Activated CD4-positive, alpha-beta T cell treated with anti-CD3 and anti-CD28 coated beads for 36 hours (primary cell): Measurements from ENCODE around the gene SLC9A9. TPM values are rescaled to one million over a fixed set of nuclear protein-coding genes. Genes with fewer than 3 reads are reported as not detected.
"Not testable (repeated sequence)": the region's sequence is repeated elsewhere in the genome, so short reads cannot be mapped to it uniquely, and the experiment has no call there.

Experiments used
- ATAC-seq: fragments of 200-7000 bp; cut with Tn5 transposase; one replicate; pipeline ENCODE4 v1.10.0; 2021; ENCODE audit warnings: mild to moderate bottlenecking, moderate library complexity
- CTCF ChIA-PET: fragments of 350-600 bp; sonication (Branson Sonifier 250); formaldehyde crosslinking; loops from one replicate; lab custom pipeline; 2021; ENCODE audit warnings: antibody characterized with exemption; lab: Charles Lee
- POLR2A ChIA-PET: fragments of 350-600 bp; sonication (Branson Sonifier 250); formaldehyde crosslinking; loops from one replicate; lab custom pipeline; 2021; ENCODE audit warnings: antibody characterized with exemption, inconsistent platforms; lab: Charles Lee
- DNase-seq: peaks from one replicate; pipeline ENCODE4 v3.0.0-alpha.2; 2020
- H3K27ac Mint-ChIP-seq: one replicate; pipeline ENCODE4 v1.8.0; 2021; ENCODE audit warnings: mixed read lengths
- H3K27me3 Mint-ChIP-seq: one replicate; pipeline ENCODE4 v1.8.0; 2021; ENCODE audit warnings: mixed read lengths
- H3K36me3 Mint-ChIP-seq: one replicate; pipeline ENCODE4 v1.8.0; 2021; ENCODE audit warnings: low read depth, mixed read lengths
- H3K4me1 Mint-ChIP-seq: one replicate; pipeline ENCODE4 v1.8.0; 2021; ENCODE audit warnings: mixed read lengths
- H3K4me3 Mint-ChIP-seq: one replicate; pipeline ENCODE4 v1.8.0; 2021; ENCODE audit warnings: mild to moderate bottlenecking, moderate library complexity, mixed read lengths
- H3K9me3 Mint-ChIP-seq: one replicate; pipeline ENCODE4 v1.8.0; 2021; ENCODE audit warnings: low read depth, mixed read lengths
- intact Hi-C, 2 experiments: fragments of 100-400 bp; cut with DNase I in 1 of 2; cut with micrococcal nuclease in 1 of 2; formaldehyde crosslinking; loops; one replicate each; pipeline versions ENCODE4 v1.14.2 to v1.15.1; 2022 to 2024; cut with DNase I, micrococcal nuclease
- total RNA-seq, 2 experiments: library from RNA; stranded (reverse); gene quantifications; one replicate each; pipeline ENCODE4 v1.2.3, GENCODE V29; 2021

Gene SLC9A9
- total RNA-seq, 2 experiments from 2014 or later = 1.4 to 1.6 TPM

DNA sequence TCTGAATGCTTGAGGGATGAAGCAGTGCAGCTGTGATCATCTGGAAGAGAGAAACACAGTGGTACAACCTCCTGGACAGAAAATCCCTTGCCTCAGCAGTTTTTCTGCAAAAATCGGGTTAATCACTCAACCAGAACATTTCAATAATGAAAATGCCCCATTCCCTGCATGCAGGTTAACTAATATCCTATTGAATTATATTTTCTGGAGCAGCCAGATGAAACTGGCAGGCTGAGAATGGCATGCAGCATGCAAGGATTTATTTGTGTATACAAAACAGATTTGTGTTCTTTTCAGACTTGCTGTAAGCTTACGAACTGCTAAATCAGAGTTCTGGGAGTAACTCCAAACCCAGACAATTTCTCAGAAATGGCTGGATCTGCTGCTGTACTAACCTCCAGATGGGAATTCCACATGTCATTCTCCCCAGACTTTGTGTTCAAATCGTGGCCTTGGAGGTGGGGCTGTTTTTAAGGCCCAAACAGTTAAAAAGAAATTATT, 39.1 kb downstream of the SLC9A9 start:
- Mint-ChIP-seq H3K9me3 (no peaks in the 10 kb centered on the region), H3K27ac (no peak overlapping the region), H3K4me1 (peaks cover 10% of the 10 kb centered on the region), H3K4me3 (no peak overlapping the region), H3K36me3 (peaks cover 6% of the 10 kb centered on the region), H3K27me3 (no peaks in the 10 kb centered on the region)
- CTCF ChIA-PET = interaction anchor here (1.0 kb wide), 1 partner anchor 13 kb away, joined by 3 read pairs; no protein-coding TSS in a partner anchor
- no peak for ATAC-seq
- no peak for DNase-seq
- POLR2A ChIA-PET = no interaction called here
- intact Hi-C loops = no loop called here

DNA sequence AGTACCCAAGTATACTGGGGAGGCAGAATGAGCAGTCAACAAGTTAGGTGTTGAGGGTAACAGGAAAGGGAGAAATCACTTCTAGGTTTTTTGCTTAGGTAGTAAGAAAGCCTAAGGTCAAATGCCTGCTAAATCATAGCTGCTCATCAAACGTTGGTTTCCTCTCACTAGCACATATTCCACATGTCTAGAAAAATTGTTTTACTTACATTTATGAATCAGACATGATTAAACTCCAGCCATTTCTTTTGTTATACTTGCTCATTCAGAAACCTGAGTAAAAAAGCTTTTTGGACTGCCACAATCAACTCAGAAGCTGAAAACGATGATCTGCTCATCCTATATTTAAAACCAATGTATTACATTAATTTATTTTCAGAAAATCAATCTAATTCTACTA, 40.2 kb downstream of the SLC9A9 start:
- Mint-ChIP-seq H3K27ac (no peak overlapping the region), H3K4me3 (no peak overlapping the region), H3K27me3 (no peaks in the 10 kb centered on the region), H3K36me3 (peaks cover 6% of the 10 kb centered on the region), H3K9me3 (no peaks in the 10 kb centered on the region), H3K4me1 (peaks cover 4% of the 10 kb centered on the region)
- DNase-seq (no peak), ATAC-seq (peak; percentile 72)
- intact Hi-C loops = no loop called here
- POLR2A ChIA-PET = interaction anchor here (0.6 kb wide), 1 partner anchor 34 kb away, joined by 3 read pairs; no protein-coding TSS in a partner anchor
- CTCF ChIA-PET = no interaction called here

DNA sequence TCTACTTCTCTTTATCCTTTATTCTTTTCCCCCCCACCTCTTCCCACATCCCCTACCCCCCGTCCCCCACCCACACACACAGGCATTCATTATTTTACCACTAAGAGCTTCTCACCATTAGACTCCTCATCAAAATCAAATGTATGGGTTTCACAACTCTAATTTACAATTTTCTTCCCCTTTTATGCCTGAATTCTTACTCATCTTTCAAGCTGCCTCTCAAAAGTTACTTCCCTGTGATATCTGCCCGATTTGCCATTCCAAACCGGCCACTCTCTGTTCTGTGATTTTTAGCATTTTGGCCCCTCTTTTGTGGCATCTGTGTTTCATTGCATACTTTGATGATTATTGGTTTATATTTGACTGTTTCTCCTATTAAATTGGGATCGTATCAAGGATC, 42.2 kb downstream of the SLC9A9 start:
- intact Hi-C loops = no loop called here
- ChIA-PET CTCF (no interaction called here), POLR2A (no interaction called here)
- Mint-ChIP-seq H3K27me3 (no peaks in the 10 kb centered on the region), H3K4me3 (no peak overlapping the region), H3K27ac (no peak overlapping the region), H3K4me1 (peaks cover 4% of the 10 kb centered on the region), H3K36me3 (peaks cover 6% of the 10 kb centered on the region), H3K9me3 (no peaks in the 10 kb centered on the region)
- ATAC-seq (no peak), DNase-seq (no peak)

- CTCF ChIA-PET, DNase-seq, H3K36me3 Mint-ChIP-seq, H3K27me3 Mint-ChIP-seq, intact Hi-C loops, POLR2A ChIA-PET, H3K4me3 Mint-ChIP-seq, H3K4me1 Mint-ChIP-seq, ATAC-seq, H3K27ac Mint-ChIP-seq, H3K9me3 Mint-ChIP-seq: not testable (repeated sequence)
Observed at GRCh38 chr3:143805476-143805875, 42.8 kb downstream of the SLC9A9 start.

- H3K27me3 Mint-ChIP-seq, H3K27ac Mint-ChIP-seq, H3K36me3 Mint-ChIP-seq, H3K9me3 Mint-ChIP-seq, H3K4me1 Mint-ChIP-seq, H3K4me3 Mint-ChIP-seq, POLR2A ChIA-PET, DNase-seq, ATAC-seq, CTCF ChIA-PET, intact Hi-C loops: not testable (repeated sequence)
Observed at GRCh38 chr3:143801046-143801445, 47.2 kb downstream of the SLC9A9 start.

GRCh38 chr3:143798151-143798550, 50.1 kb downstream of the SLC9A9 start:
- H3K9me3 Mint-ChIP-seq, H3K36me3 Mint-ChIP-seq, H3K27me3 Mint-ChIP-seq, DNase-seq, H3K4me1 Mint-ChIP-seq, CTCF ChIA-PET, intact Hi-C loops, H3K4me3 Mint-ChIP-seq, POLR2A ChIA-PET, H3K27ac Mint-ChIP-seq, ATAC-seq: not testable (repeated sequence)

DNA sequence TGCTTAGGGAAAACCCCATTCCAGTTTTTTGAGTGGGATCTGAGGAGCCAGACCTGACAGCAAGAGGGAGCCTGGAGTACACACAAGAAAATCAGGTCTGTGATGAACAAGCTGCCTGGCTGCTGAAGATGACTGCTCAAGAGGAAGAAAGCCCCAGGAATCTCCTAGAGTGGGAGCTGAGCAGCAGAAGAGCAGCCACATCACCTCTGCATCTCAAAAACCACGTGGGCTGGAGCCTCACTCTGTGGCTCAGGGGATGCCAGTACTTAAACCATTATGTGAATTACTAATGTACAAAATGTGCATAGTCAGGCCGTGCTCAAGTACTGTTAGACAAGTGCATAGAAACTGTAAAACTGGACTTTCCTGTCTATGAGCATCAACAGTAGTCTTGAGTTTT, 52.4 kb downstream of the SLC9A9 start:
- POLR2A ChIA-PET = no interaction called here

GRCh38 chr3:143794793-143795462, 53.3 kb downstream of the SLC9A9 start:
- Mint-ChIP-seq H3K9me3 (peaks cover 11% of the 10 kb centered on the region), H3K4me1 (no peaks in the 10 kb centered on the region), H3K27ac (no peak overlapping the region), H3K4me3 (no peak overlapping the region), H3K36me3 (peaks cover 15% of the 10 kb centered on the region), H3K27me3 (no peaks in the 10 kb centered on the region)
- ChIA-PET POLR2A (no interaction called here), CTCF (no interaction called here)
- no peak for DNase-seq
- no peak for ATAC-seq
- intact Hi-C loops = no loop called here

More for the DNA sequence above, 52.4 kb downstream of the SLC9A9 start:
- Mint-ChIP-seq H3K27ac (no peak overlapping the region), H3K27me3 (no peaks in the 10 kb centered on the region), H3K9me3 (peaks cover 10% of the 10 kb centered on the region), H3K4me1 (no peaks in the 10 kb centered on the region), H3K36me3 (peaks cover 12% of the 10 kb centered on the region), H3K4me3 (no peak overlapping the region)
- CTCF ChIA-PET = interaction anchor here (1.1 to 1.3 kb wide), 2 partner anchors 14 to 20 kb away, joined by 3 to 4 read pairs; no protein-coding TSS in a partner anchor
- DNase-seq (no peak), ATAC-seq (no peak)
- intact Hi-C loops = no loop called here

DNA sequence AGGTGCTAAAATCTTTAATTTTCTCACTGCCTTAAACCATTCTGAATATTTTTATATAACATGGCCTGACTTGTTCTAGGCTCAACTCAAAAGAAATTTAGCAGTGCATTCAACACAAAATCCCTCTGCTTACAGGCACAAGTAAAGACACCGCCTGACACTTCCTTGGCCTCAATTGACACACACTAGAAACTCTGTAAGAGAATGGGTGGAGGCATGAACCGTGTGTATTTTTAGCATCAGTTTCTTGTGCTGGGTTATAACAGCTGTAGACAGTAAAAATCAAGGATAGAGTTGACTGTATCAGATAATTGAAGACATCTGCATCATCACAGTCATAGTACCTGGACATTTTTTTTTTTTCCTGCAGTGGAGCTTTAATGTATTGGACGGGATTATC, 54.3 kb downstream of the SLC9A9 start:
- CTCF ChIA-PET = no interaction called here
- Mint-ChIP-seq H3K9me3 (peaks cover 11% of the 10 kb centered on the region), H3K4me1 (no peaks in the 10 kb centered on the region), H3K4me3 (no peak overlapping the region), H3K36me3 (peaks cover 15% of the 10 kb centered on the region), H3K27me3 (no peaks in the 10 kb centered on the region), H3K27ac (no peak overlapping the region)
- DNase-seq = no peak
- no peak for ATAC-seq
- intact Hi-C loops = no loop called here
- POLR2A ChIA-PET = no interaction called here

- no peak for DNase-seq
- intact Hi-C loops = no loop called here
- peaks cover 16% of the 10 kb centered on the region for H3K36me3 Mint-ChIP-seq
- H3K4me3 Mint-ChIP-seq = no peak overlapping the region
- H3K27ac Mint-ChIP-seq = no peak overlapping the region
- ATAC-seq = no peak
- H3K9me3 Mint-ChIP-seq = peaks cover 12% of the 10 kb centered on the region
- POLR2A ChIA-PET = no interaction called here
- no peaks in the 10 kb centered on the region for H3K4me1 Mint-ChIP-seq
- CTCF ChIA-PET = no interaction called here
- H3K27me3 Mint-ChIP-seq = no peaks in the 10 kb centered on the region
Observed at GRCh38 chr3:143791386-143791785, 56.9 kb downstream of the SLC9A9 start.

- Mint-ChIP-seq H3K27ac (no peak overlapping the region), H3K27me3 (no peaks in the 10 kb centered on the region), H3K4me3 (no peak overlapping the region), H3K9me3 (peaks cover 9% of the 10 kb centered on the region), H3K4me1 (no peaks in the 10 kb centered on the region), H3K36me3 (peaks cover 13% of the 10 kb centered on the region)
- ATAC-seq (no peak), DNase-seq (no peak)
- intact Hi-C loops = no loop called here
- ChIA-PET POLR2A (no interaction called here), CTCF (interaction anchor here (0.5 to 1.3 kb wide), 2 partner anchors 12 to 236 kb away, joined by 3 read pairs; no protein-coding TSS in a partner anchor)
Observed at GRCh38 chr3:143786219-143787191, 61.8 kb downstream of the SLC9A9 start.
